ENCODE results near the gene CUEDC1. TPM values are rescaled to one million over a fixed set of nuclear protein-coding genes. Genes with fewer than 3 reads are reported as not detected.

Gene CUEDC1
- total and polyA plus RNA-seq, 2 of the 4 experiments (the other 2 are of a cell fraction), result 4.1 to 21.2 TPM

- WGBS, 2 experiments (ENCODE audit: extremely low coverage in 2 of 2, insufficient read length in 1 of 2), result 85% methylated on average over 5 of the region's 7 CpGs; no CpG with 5 or more reads in 1 of the 2 experiments
- H2AK5ac ChIP-seq (ENCODE audit: low read depth, low read length), result 0 out of 2 replicates have a peak overlapping the region, but pooled peaks have one; percentile 20
- TF ChIP-seq MXI1 (IDR thresholded peaks at IDR 0.05; ENCODE audit: borderline replicate concordance, low read depth, low read length), result no peak
- no peak for TF ChIP-seq CTCF (conservative IDR thresholded peaks at IDR 0.05; ENCODE audit: low read depth, low read length)
- no peak overlapping the region for H3K4ac ChIP-seq (ENCODE audit: low read depth, low read length)
- no peak overlapping the region for H3K4me2 ChIP-seq (ENCODE audit: low read depth, low read length)
- H2BK15ac ChIP-seq (ENCODE audit: low read depth, low read length), result no peak overlapping the region
- no peak overlapping the region for H3K9ac ChIP-seq (ENCODE audit: low read depth, low read length)
- H3K56ac ChIP-seq (ENCODE audit: extremely low read depth, insufficient read depth, low read length), result no peak overlapping the region
- intact Hi-C loops (cut with micrococcal nuclease), result no loop called here
- no peak overlapping the region for H4K8ac ChIP-seq (ENCODE audit: low read depth in 2 of 2, low read length in 2 of 2)
- peak overlapping the region; percentile 29; the same call in 1 of the 2 replicates for H3K14ac ChIP-seq (replicated peaks; ENCODE audit: low read depth, low read length)
- no peak overlapping the region for H3K4me3 ChIP-seq (ENCODE audit: insufficient read depth, low read depth, low read length)
- H3K9me3 ChIP-seq (ENCODE audit: control insufficient read depth, insufficient read depth, low read length), result no peaks in the 10 kb centered on the region
- H2BK20ac ChIP-seq (ENCODE audit: low read depth, low read length), result no peak overlapping the region; the same call in 1 of the 2 replicates
- H3K9me1 ChIP-seq (ENCODE audit: insufficient read depth, low read length), result peaks cover 20% of the 10 kb centered on the region
- peaks cover 36 to 85% of the 10 kb centered on the region in 2 experiments for H3K79me1 ChIP-seq (ENCODE audit: low read depth in 1 of 2, low read length in 2 of 2)
- in situ Hi-C loops (cut with MboI; ENCODE audit: low sequenced_read_pairs), result no loop called here
- H3K27ac ChIP-seq (ENCODE audit: insufficient read depth, low read length), result no peak overlapping the region
- H3K27me3 ChIP-seq (ENCODE audit: control insufficient read depth, insufficient read depth, low read length), result no peaks in the 10 kb centered on the region
- H3K4me1 ChIP-seq (ENCODE audit: control insufficient read depth, insufficient read depth, low read length), result peaks cover 25% of the 10 kb centered on the region
- ChIA-PET CTCF (no interaction called here), POLR2A (ENCODE audit: unreplicated experiment) (no interaction called here)
- dilution Hi-C loops (cut with HindIII; ENCODE audit: low sequenced_read_pairs, unreplicated experiment), result no loop called here
- no peak for DNase-seq
- peaks cover 23% of the 10 kb centered on the region for H4K20me1 ChIP-seq (ENCODE audit: insufficient read depth, low read length)
- H2BK5ac ChIP-seq (ENCODE audit: low read depth, low read length, poor library complexity, severe bottlenecking), result no peak overlapping the region
- no peak overlapping the region; the same call in 1 of the 2 replicates for H4K5ac ChIP-seq (ENCODE audit: low read depth, low read length)
- no peak overlapping the region for H2AFZ ChIP-seq (replicated peaks; ENCODE audit: low read length, poor library complexity)
- no peak overlapping the region for H2BK120ac ChIP-seq (ENCODE audit: low read depth, low read length)
- H2AK9ac ChIP-seq (replicated peaks; ENCODE audit: low read depth, low read length, poor library complexity), result peak overlapping the region; percentile 44
- no peak for ATAC-seq (ENCODE audit: low read depth)
- no peak overlapping the region for H3K23ac ChIP-seq (ENCODE audit: low read depth, low read length)
- H3K36me3 ChIP-seq (ENCODE audit: control insufficient read depth, insufficient read depth, low read length), result 0 out of 2 replicates have a peak, but pooled peaks cover 1% of the 10 kb centered on the region
- no peak overlapping the region for H4K91ac ChIP-seq (ENCODE audit: insufficient read depth, low read depth, low read length)
- H3K18ac ChIP-seq (ENCODE audit: low read depth, low read length), result no peak overlapping the region
- no TSS peak for BruUV-seq (replicated peaks)
These were observed 41.5 kb downstream of the CUEDC1 start for GRCh38 chr17:57913575-57914272.

All from IMR-90 (cell line).